ENCODE measurements around the gene RRM2.

Gene RRM2

GRCh38 chr2:10122500-10123280, at the start of gene RRM2:
RRM2 (plus strand) TSS chr2:10122739; CDS start chr2:10122799, 60 bp downstream.
- peak; percentile 91 for DNase-seq

- no peak for DNase-seq
These were observed 48.8 kb upstream of the RRM2 start for GRCh38 chr2:10073706-10074105.

GRCh38 chr2:10075101-10075500, 47.4 kb upstream of the RRM2 start:
- DNase-seq = no peak

GRCh38 chr2:10075571-10076209, 46.8 kb upstream of the RRM2 start:
- peak; percentile 15 for DNase-seq

GRCh38 chr2:10076511-10076910, 46.0 kb upstream of the RRM2 start:
- DNase-seq = no peak

GRCh38 chr2:10076988-10077527, 45.5 kb upstream of the RRM2 start:
- DNase-seq = no peak

GRCh38 chr2:10078001-10078400, 44.5 kb upstream of the RRM2 start:
- no peak for DNase-seq

GRCh38 chr2:10078704-10079265, 43.8 kb upstream of the RRM2 start:
- no peak for DNase-seq

- no peak for DNase-seq
These were observed 43.2 kb upstream of the RRM2 start for GRCh38 chr2:10079266-10079869.

GRCh38 chr2:10079870-10080535, 42.5 kb upstream of the RRM2 start, which contains the start of gene CYS1:
CYS1 (minus strand) TSS chr2:10080411; CDS start chr2:10080223, 188 bp downstream.
- DNase-seq = peak; percentile 13

- no peak for DNase-seq
These were observed 41.8 kb upstream of the RRM2 start for GRCh38 chr2:10080536-10081304.

- no peak for DNase-seq
These were observed 39.5 kb upstream of the RRM2 start for GRCh38 chr2:10083046-10083445.

- no peak for DNase-seq
These were observed 38.8 kb upstream of the RRM2 start for GRCh38 chr2:10083692-10084211.

GRCh38 chr2:10084223-10084865, 38.2 kb upstream of the RRM2 start:
- no peak for DNase-seq

- DNase-seq = no peak
These were observed 37.4 kb upstream of the RRM2 start for GRCh38 chr2:10085043-10085667.

GRCh38 chr2:10085668-10086059, 36.9 kb upstream of the RRM2 start:
- DNase-seq = no peak

- no peak for DNase-seq
These were observed 35.6 kb upstream of the RRM2 start for GRCh38 chr2:10086950-10087349.

- DNase-seq = no peak
These were observed 35.2 kb upstream of the RRM2 start for GRCh38 chr2:10087360-10087759.

GRCh38 chr2:10089565-10090190, 32.9 kb upstream of the RRM2 start:
- no peak for DNase-seq
